SU-DHL-6 (cell line): Measurements from ENCODE around the gene RNF152.

Experiments
- EZH2phosphoT487 ChIP-seq: fragments of 200-600 bp; sonication (generic), shearing (Covaris generic); conservative IDR thresholded peaks from 2 replicates; pipeline ENCODE4 v1.6.1; 2018; ENCODE audit warnings: mild to moderate bottlenecking, antibody characterized with exemption, low read length, moderate library complexity, mixed read lengths
- TF ChIP-seq, protein P1 (sequence below): fragments of 200-600 bp; sonication (generic); IDR thresholded peaks from one replicate; pipeline ENCODE4 v1.5.1; 2017; ENCODE audit warnings: antibody characterized with exemption, mild to moderate bottlenecking, low read length, moderate library complexity; ENCODE audit not compliant: insufficient read depth, poor library complexity, severe bottlenecking

- TF ChIP-seq, protein P1, sequence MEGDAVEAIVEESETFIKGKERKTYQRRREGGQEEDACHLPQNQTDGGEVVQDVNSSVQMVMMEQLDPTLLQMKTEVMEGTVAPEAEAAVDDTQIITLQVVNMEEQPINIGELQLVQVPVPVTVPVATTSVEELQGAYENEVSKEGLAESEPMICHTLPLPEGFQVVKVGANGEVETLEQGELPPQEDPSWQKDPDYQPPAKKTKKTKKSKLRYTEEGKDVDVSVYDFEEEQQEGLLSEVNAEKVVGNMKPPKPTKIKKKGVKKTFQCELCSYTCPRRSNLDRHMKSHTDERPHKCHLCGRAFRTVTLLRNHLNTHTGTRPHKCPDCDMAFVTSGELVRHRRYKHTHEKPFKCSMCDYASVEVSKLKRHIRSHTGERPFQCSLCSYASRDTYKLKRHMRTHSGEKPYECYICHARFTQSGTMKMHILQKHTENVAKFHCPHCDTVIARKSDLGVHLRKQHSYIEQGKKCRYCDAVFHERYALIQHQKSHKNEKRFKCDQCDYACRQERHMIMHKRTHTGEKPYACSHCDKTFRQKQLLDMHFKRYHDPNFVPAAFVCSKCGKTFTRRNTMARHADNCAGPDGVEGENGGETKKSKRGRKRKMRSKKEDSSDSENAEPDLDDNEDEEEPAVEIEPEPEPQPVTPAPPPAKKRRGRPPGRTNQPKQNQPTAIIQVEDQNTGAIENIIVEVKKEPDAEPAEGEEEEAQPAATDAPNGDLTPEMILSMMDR = no peak
- TF ChIP-seq EZH2phosphoT487 = no peak
Observed at GRCh38 chr18:61931654-61932379, 39.0 kb upstream of the RNF152 start.
